ENCODE results near the gene GRIA4.

GRIA4 gene

DNA sequence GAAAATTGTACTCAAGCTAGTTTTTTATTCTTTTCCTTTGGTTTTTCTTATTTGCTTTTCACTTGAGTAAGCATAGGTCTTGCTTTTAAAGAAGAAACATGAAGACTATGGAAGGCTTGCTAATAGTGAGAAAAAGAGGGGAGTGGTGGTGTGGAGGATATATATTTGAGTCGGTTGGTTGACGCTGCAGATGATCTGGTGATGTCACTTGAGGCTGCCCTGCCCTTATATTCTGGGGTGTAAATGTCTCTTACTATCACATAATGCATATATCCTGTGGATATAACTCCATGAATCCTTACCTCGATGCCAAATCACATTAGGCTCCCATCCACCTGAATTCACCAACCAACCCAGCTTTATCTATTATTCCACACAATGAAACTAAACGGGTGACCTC lies 2.9 kb downstream of the GRIA4 start:
- no peak for TF ChIP-seq CTCF (IDR thresholded peaks at IDR 0.05)

DNA sequence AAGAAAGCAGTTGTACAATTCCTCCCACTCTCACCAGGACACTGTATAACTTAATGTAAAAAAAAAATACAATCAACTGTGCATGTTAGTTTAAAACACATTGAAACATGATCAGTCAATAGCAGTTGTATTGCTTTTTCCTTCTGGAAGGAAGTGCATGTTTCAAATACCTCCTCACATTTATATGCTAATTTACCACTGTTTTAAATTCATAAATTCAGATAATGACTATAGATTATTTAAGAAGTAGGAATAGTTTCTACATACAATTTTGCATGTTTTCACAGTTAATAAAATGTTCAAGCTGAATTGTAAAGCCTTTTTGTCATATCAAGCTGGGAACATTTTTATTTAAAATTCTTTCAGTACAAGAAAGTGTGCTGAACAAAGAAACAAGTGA lies 3.3 kb downstream of the GRIA4 start:
- TF ChIP-seq CTCF (IDR thresholded peaks at IDR 0.05), result no peak

GRCh38 chr11:105618343-105618955 lies 8.6 kb downstream of the GRIA4 start:
- no peak for TF ChIP-seq CTCF (IDR thresholded peaks at IDR 0.05)

DNA sequence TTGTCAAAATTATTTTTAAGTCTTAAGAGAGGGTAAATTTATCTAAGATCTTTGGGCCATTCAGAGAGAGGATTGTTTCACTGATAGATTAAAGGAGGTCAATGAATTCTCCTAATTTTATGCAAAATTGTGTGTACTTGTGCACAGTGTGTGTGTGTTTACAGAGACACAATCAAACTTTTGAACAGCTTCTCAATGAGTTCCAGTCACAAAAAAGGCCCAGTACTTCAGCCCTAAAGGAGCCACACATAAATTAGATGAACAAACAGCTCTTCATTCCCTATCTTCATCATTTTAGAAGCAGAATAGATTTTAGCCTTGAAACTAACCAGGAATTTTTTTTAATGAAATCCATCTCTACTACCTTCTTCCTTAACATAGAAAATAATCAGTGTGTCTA lies 9.7 kb downstream of the GRIA4 start:
- no peak for TF ChIP-seq CTCF (IDR thresholded peaks at IDR 0.05)

DNA sequence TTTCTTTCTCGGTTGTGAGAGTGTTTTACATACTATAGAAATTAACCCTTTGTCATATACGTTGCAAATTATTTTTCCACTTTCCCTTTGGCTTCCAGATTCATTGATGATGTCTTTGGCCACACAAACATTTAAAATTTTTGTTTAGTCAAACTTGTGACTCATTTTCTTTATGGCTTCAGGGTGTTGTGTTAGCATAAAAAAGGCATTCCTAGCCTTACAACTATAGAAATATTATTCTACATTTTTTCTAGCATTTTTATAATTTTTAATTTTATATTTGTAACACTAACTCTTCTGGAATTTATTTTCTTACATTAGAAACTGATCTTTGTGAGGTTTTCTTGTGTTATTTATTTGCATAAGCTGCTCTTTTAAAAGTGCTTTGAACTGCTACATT lies 12.1 kb downstream of the GRIA4 start:
- TF ChIP-seq CTCF (IDR thresholded peaks at IDR 0.05), result no peak

DNA sequence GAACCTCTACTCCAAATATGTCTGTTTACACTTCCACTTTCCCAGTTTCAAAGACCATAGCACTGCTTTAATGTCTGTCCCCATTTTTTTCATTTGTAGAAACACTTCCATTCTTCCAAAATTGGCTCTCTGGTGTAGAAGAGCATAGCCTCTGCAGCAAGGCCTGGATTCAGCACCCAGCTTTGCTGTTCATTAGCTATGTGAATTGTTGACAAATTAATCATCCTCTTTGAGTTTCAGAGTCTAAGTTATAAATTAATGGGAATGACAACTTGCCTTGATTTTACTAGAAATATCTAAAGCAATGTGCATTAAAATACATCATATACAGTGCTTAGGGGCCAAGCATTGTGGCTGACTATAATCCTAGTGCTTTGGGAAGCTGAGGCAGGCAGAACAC lies 22.4 kb downstream of the GRIA4 start:
- TF ChIP-seq CTCF (IDR thresholded peaks at IDR 0.05), result no peak

DNA sequence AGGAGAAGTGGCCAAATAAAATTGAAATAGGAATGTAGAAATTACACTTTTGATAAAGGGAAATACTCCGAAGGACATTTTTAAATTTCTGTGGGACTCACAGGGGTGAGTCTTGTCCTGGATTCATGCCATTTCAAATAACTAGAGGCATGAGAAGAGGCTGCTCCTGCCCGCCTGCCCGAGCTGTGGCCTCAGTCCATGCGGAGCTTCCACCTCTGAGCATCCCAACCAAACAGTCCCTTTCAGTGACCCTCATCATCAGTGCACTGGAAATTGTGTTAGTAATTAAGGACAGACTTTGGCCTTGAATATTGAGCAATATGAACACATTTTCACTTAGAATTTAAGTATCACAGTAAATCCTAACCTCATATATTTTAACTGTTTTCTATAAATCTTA lies 25.6 kb downstream of the GRIA4 start:
- no peak for TF ChIP-seq CTCF (IDR thresholded peaks at IDR 0.05)

DNA sequence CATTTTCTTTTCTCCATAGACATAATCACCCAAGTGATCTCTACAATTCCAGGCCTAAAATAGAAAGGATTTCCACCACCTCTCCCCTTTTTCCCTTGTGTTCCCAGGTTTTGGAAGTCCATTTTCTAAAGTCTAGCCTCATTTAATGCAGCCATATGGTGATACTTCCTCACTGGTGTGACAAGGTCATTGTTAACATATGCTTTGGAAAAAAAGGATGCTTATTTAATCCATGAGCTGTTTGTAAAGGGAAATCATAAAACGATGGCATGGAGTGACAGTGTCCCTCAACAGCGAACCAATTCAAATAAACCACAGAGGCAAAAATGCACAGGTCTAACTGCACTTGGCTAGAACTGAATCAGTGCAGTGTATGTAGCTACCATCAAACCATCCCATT lies 26.6 kb downstream of the GRIA4 start:
- no peak for TF ChIP-seq CTCF (IDR thresholded peaks at IDR 0.05)

All from LNCAP (cell line).